Smooth muscle cell (in vitro differentiated cells): ENCODE results near the gene GNAS. TPM values are rescaled to one million over a fixed set of nuclear protein-coding genes. Genes with fewer than 3 reads are reported as not detected.
"Not testable (repeated sequence)": the region's sequence is repeated elsewhere in the genome, so short reads cannot be mapped to it uniquely, and the experiment has no call there.

ENCODE experiments used
- DNase-seq: peaks from one replicate; lab custom pipeline; 2025; ENCODE audit not compliant: unreplicated experiment; lab: John Stamatoyannopoulos, UW
- H2AFZ ChIP-seq: fragments of 200-600 bp; sonication (generic); 2 replicates; pipeline ENCODE4 v1.6.0; 2016; ENCODE audit warnings: antibody characterized with exemption, low read depth, mild to moderate bottlenecking
- H3F3A ChIP-seq: fragments of 200-600 bp; sonication (generic); 2 replicates; pipeline ENCODE4 v1.6.0; 2017; ENCODE audit warnings: antibody characterized with exemption, low read depth
- H3K27ac ChIP-seq: fragments of 200-600 bp; sonication (generic); 2 replicates; pipeline ENCODE4 v1.5.1; 2016; ENCODE audit warnings: low read depth, mild to moderate bottlenecking
- H3K27me3 ChIP-seq: fragments of 200-600 bp; sonication (generic); 2 replicates; pipeline ENCODE4 v1.6.1; 2016; ENCODE audit warnings: low read depth, mild to moderate bottlenecking
- H3K36me3 ChIP-seq: fragments of 200-600 bp; sonication (generic); 2 replicates; pipeline ENCODE4 v1.5.1; 2016; ENCODE audit warnings: low read depth
- H3K4me1 ChIP-seq: fragments of 200-600 bp; sonication (generic); 2 replicates; pipeline ENCODE4 v1.5.1; 2016; ENCODE audit warnings: low read depth
- H3K4me2 ChIP-seq: fragments of 200-600 bp; sonication (generic); 2 replicates; pipeline ENCODE4 v1.6.0; 2016; ENCODE audit warnings: mild to moderate bottlenecking
- H3K4me3 ChIP-seq: fragments of 200-600 bp; sonication (generic); 2 replicates; pipeline ENCODE4 v1.5.1; 2016; ENCODE audit warnings: mild to moderate bottlenecking
- H3K79me2 ChIP-seq: fragments of 200-600 bp; sonication (generic); 2 replicates; pipeline ENCODE4 v1.6.0; 2016; ENCODE audit warnings: low read depth, mild to moderate bottlenecking
- H3K9ac ChIP-seq: fragments of 200-600 bp; sonication (generic); 2 replicates; pipeline ENCODE4 v1.6.0; 2016; ENCODE audit warnings: low read depth
- H3K9me3 ChIP-seq: fragments of 200-600 bp; sonication (generic); replicated peaks from 2 replicates; pipeline ENCODE4 v1.5.1; 2016; ENCODE audit warnings: low read depth
- H4K20me1 ChIP-seq: fragments of 200-600 bp; sonication (generic); 2 replicates; pipeline ENCODE4 v1.6.0; 2016; ENCODE audit warnings: low read depth
- WGBS: methylation state at CpG from one replicate; pipeline ENCODE4 v1.1.7; 2016; ENCODE audit warnings: low lambda C conversion rate; 5-methylcytosine and 5-hydroxymethylcytosine counted together
- polyA plus RNA-seq: library from polyadenylated mRNA; unstranded; fragments of >200 nt; fragmentation: Nextera tagmentation; extraction: Ambion mirVana; gene quantifications from 2 replicates; pipeline ENCODE4 v1.2.1, GENCODE V29; 2016
- total RNA-seq: library from RNA; depleted of rRNA; stranded (reverse); fragments of >200 nt; gene quantifications from 2 replicates; pipeline ENCODE4 v1.2.3, GENCODE V29; 2014
- TF ChIP-seq, protein P1 (sequence below): fragments of 200-600 bp; sonication (generic); IDR thresholded peaks from 2 replicates; pipeline ENCODE4 v1.5.1; 2017; ENCODE audit warnings: borderline replicate concordance, mild to moderate bottlenecking, antibody characterized with exemption; ENCODE audit not compliant: insufficient read depth, poor library complexity, severe bottlenecking

GNAS gene
- total and polyA plus RNA-seq, 2 experiments from 2014 or later = 1,240 to 1,914 TPM

DNA sequence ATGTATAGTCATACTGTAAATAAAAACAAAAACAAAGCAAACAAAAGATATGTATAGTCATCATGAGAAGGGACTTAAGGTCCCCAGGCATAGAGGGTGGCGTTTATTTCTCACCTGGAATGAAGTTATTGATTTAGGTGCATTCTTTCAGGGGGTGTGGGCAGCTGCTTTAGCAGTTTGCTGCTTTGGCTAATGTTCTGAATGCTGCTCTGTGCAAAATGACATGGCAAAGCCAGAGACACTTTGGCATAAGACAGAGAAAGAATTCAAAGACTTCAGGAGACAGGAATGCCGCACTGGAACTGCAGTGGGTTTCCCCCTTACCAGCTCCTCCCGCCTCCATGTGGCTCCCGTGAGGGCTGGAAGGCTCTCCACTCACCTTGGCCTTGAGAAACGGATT lies 92.1 kb downstream of the GNAS start:
- Histone ChIP-seq H3K9me3 (no peaks in the 10 kb centered on the region), H4K20me1 (no peaks in the 10 kb centered on the region), H3K27ac (no peak overlapping the region), H3K4me3 (no peak overlapping the region), H3F3A (no peaks in the 10 kb centered on the region), H3K36me3 (no peaks in the 10 kb centered on the region), H3K27me3 (no peaks in the 10 kb centered on the region), H3K4me2 (no peak overlapping the region), H3K4me1 (no peaks in the 10 kb centered on the region), H3K79me2 (no peaks in the 10 kb centered on the region), H3K9ac (no peak overlapping the region), H2AFZ (no peak overlapping the region)
- TF ChIP-seq, protein P1, sequence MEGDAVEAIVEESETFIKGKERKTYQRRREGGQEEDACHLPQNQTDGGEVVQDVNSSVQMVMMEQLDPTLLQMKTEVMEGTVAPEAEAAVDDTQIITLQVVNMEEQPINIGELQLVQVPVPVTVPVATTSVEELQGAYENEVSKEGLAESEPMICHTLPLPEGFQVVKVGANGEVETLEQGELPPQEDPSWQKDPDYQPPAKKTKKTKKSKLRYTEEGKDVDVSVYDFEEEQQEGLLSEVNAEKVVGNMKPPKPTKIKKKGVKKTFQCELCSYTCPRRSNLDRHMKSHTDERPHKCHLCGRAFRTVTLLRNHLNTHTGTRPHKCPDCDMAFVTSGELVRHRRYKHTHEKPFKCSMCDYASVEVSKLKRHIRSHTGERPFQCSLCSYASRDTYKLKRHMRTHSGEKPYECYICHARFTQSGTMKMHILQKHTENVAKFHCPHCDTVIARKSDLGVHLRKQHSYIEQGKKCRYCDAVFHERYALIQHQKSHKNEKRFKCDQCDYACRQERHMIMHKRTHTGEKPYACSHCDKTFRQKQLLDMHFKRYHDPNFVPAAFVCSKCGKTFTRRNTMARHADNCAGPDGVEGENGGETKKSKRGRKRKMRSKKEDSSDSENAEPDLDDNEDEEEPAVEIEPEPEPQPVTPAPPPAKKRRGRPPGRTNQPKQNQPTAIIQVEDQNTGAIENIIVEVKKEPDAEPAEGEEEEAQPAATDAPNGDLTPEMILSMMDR = no peak
- no peak for DNase-seq
- 69% methylated on average over 5 of the region's 5 CpGs for WGBS

DNA sequence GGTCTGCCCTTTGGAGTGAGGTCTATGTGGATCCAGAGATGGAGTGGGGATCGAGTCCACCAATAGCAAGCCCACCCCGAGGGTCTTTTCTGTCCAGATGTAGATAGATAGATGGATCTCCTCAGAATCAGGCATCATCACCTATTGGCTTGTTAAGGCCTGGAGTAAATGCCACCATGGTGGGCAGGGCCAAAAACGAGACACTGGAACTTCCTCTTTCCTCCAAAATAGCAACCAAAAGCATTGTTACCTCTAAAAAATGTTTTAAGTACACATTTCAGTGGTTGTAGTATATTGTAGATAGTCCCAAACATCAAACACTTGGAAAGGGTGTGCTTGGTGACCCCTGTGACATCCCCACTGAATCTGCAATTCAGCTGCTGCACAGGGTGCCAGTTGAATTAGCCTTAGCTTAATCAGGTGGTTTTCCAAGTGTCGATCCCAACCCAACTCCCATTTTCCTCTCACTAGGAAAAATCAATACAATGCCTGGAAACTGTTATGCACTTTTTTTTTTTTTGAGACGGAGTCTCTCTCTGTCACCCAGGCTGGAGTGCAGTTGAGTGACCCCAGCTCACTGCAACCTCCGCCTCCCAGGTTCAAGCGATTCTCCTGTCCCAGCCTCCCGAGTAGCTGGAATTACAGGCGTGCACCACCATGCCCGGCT lies 93.6 kb downstream of the GNAS start:
- no peak overlapping the region for H3K4me2 ChIP-seq
- no peak overlapping the region for H3K27ac ChIP-seq
- H3K27me3 ChIP-seq = no peaks in the 10 kb centered on the region
- 90% methylated on average over 10 of the region's 10 CpGs for WGBS
- no peaks in the 10 kb centered on the region for H3K4me1 ChIP-seq
- DNase-seq = no peak
- H4K20me1 ChIP-seq = no peaks in the 10 kb centered on the region
- no peaks in the 10 kb centered on the region for H3F3A ChIP-seq
- no peaks in the 10 kb centered on the region for H3K36me3 ChIP-seq
- no peak overlapping the region for H3K4me3 ChIP-seq
- TF ChIP-seq, protein P1 = no peak
- H3K79me2 ChIP-seq = no peaks in the 10 kb centered on the region
- no peaks in the 10 kb centered on the region for H3K9me3 ChIP-seq
- H2AFZ ChIP-seq = no peak overlapping the region
- H3K9ac ChIP-seq = no peak overlapping the region

DNA sequence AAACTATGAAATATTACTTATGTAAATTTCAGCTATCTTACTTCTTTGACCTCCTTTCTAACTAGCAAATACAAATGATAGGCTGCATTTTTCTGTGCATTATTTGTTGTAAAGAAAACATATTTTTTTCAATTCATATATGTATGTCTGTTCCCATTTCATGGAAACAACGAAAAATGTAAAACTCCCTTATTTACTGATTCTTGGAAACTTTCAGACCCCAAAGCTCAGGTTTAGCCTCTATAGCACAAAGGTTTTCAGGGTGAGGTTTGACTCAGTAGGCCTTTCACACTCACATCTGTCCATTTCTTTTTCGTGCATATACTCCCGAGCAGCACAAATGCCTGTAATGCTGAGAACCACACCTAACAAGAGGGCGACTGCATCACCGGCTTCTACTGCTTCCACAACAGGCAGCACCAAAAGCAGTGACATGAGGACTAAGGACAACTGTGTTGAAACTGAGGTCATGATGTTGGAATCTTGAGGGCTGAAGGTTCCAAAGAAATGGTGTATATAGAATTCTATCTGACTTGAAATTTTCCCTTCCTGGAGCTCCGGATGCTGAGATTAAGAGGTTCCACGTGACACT lies 95.4 kb downstream of the GNAS start:
- H3K4me2 ChIP-seq, H3K9me3 ChIP-seq, H3K27me3 ChIP-seq, H3K27ac ChIP-seq, H2AFZ ChIP-seq, H3K4me3 ChIP-seq, H4K20me1 ChIP-seq, H3F3A ChIP-seq, H3K36me3 ChIP-seq, H3K9ac ChIP-seq, DNase-seq, H3K79me2 ChIP-seq, H3K4me1 ChIP-seq: not testable (repeated sequence)
- WGBS = 90% methylated on average over 7 of the region's 7 CpGs

DNA sequence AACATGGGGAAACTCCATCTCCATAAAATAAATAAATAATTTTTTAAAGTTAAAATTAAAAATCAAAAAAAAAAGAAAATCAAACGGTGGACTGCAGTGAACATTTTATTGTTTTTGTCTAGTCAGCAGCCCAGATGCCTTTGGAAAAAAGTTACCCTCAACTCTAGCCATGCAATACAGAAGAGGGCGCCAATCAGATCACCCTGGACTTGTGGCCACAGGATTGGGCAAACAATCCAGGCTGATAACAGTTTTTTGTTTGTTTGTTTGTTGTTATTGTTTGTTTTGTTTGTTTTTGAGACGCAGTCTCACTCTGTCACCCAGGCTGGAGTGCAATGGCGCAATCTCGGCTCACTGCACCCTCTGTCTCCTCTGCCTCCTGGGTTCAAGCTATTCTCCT lies 98.1 kb downstream of the GNAS start:
- no peaks in the 10 kb centered on the region for H3K4me1 ChIP-seq

More for the DNA sequence above, 98.1 kb downstream of the GNAS start:
- H3K27me3 ChIP-seq = no peaks in the 10 kb centered on the region
- TF ChIP-seq, protein P1 = no peak
- 79% methylated on average over 5 of the region's 5 CpGs for WGBS
- H3K4me2 ChIP-seq = no peak overlapping the region
- no peak overlapping the region for H2AFZ ChIP-seq
- no peaks in the 10 kb centered on the region for H3F3A ChIP-seq
- no peak overlapping the region for H3K9ac ChIP-seq
- no peak for DNase-seq
- H3K79me2 ChIP-seq = no peaks in the 10 kb centered on the region
- H3K36me3 ChIP-seq = no peaks in the 10 kb centered on the region
- no peaks in the 10 kb centered on the region for H3K9me3 ChIP-seq
- H4K20me1 ChIP-seq = no peaks in the 10 kb centered on the region
- H3K27ac ChIP-seq = no peak overlapping the region
- H3K4me3 ChIP-seq = no peak overlapping the region
